Ramos (cell line): ENCODE measurements around the gene WDSUB1.

ENCODE experiments used
- in situ Hi-C: fragments of 300-500 bp; cut with MboI; formaldehyde crosslinking; loops from one replicate; pipeline ENCODE4 v1.14.3; 2022; ENCODE audit warnings: low sequenced_read_pairs; ENCODE audit not compliant: unreplicated experiment

The WDSUB1 gene

GRCh38 chr2:159267921-159268320 lies 18.6 kb downstream of the WDSUB1 start:
- in situ Hi-C loops, result no loop called here

- in situ Hi-C loops, result no loop called here
Measured at GRCh38 chr2:159266554-159266953, 19.9 kb downstream of the WDSUB1 start.

- in situ Hi-C loops, result no loop called here
Measured at GRCh38 chr2:159265171-159265576, 21.3 kb downstream of the WDSUB1 start.

GRCh38 chr2:159262904-159263303 lies 23.6 kb downstream of the WDSUB1 start:
- in situ Hi-C loops, result no loop called here

GRCh38 chr2:159262226-159262625 lies 24.3 kb downstream of the WDSUB1 start:
- in situ Hi-C loops, result no loop called here

- in situ Hi-C loops, result no loop called here
Measured at GRCh38 chr2:159256159-159256558, 30.3 kb downstream of the WDSUB1 start.

GRCh38 chr2:159252905-159253304 lies 33.6 kb downstream of the WDSUB1 start:
- in situ Hi-C loops, result no loop called here

GRCh38 chr2:159251296-159252173 lies 35.0 kb downstream of the WDSUB1 start:
- in situ Hi-C loops, result no loop called here

GRCh38 chr2:159249990-159250715 lies 36.4 kb downstream of the WDSUB1 start:
- in situ Hi-C loops, result no loop called here

GRCh38 chr2:159246325-159246988 lies 40.0 kb downstream of the WDSUB1 start:
- in situ Hi-C loops, result no loop called here

- in situ Hi-C loops, result no loop called here
Measured at GRCh38 chr2:159243529-159243928, 43.0 kb downstream of the WDSUB1 start.

- in situ Hi-C loops, result no loop called here
Measured at GRCh38 chr2:159234868-159235267, 51.6 kb downstream of the WDSUB1 start.

- in situ Hi-C loops, result no loop called here
Measured at GRCh38 chr2:159232456-159233170, 53.9 kb downstream of the WDSUB1 start.

- in situ Hi-C loops, result no loop called here
Measured at GRCh38 chr2:159230145-159230877, 56.2 kb downstream of the WDSUB1 start.

GRCh38 chr2:159229476-159230144 lies 56.9 kb downstream of the WDSUB1 start:
- in situ Hi-C loops, result no loop called here

- in situ Hi-C loops, result no loop called here
Measured at GRCh38 chr2:159228081-159228581, 58.4 kb downstream of the WDSUB1 start.

- in situ Hi-C loops, result no loop called here
Measured at GRCh38 chr2:159227467-159227866, 59.0 kb downstream of the WDSUB1 start.

GRCh38 chr2:159226608-159227385 lies 59.7 kb downstream of the WDSUB1 start:
- in situ Hi-C loops, result no loop called here
